ENCODE measurements around the gene TJP3. TPM values are rescaled to one million over a fixed set of nuclear protein-coding genes. Genes with fewer than 3 reads are reported as not detected.

TJP3 gene
- total RNA-seq, 1 donor from 2014 or later, result 2.0 TPM

- Histone ChIP-seq H3K4me2 (ENCODE audit: low read length) (no peak overlapping the region), H3K4me3 (ENCODE audit: insufficient read depth, low read depth, low read length) (no peak overlapping the region), H3K9me3 (ENCODE audit: insufficient read depth, low read depth, low read length) (no peaks in the 10 kb centered on the region), H3K27me3 (ENCODE audit: insufficient read depth, low read length) (no peaks in the 10 kb centered on the region), H3K27ac (ENCODE audit: low read depth, low read length) (no peak overlapping the region), H3K9ac (ENCODE audit: low read length) (peak overlapping the region; percentile 14), H4K20me1 (ENCODE audit: insufficient read depth, low read length) (peaks cover 7% of the 10 kb centered on the region), H2AFZ (ENCODE audit: low read depth, low read length) (no peak overlapping the region), H3K4me1 (ENCODE audit: insufficient read depth, low read length) (peaks cover 9% of the 10 kb centered on the region), H3K79me2 (ENCODE audit: insufficient read depth, low read length) (peaks cover 33% of the 10 kb centered on the region), H3K36me3 (ENCODE audit: insufficient read depth, low read length) (no peaks in the 10 kb centered on the region)
- no peaks in the 10 kb centered on the region for H3K27me3 Mint-ChIP-seq (ENCODE audit: low read depth, unreplicated experiment)
- FAIRE-seq (no peak), DNase-seq (ENCODE audit: low read depth) (no peak)
- peaks cover 2% of the 10 kb centered on the region for H3K9me3 Mint-ChIP-seq (ENCODE audit: unreplicated experiment)
- H3K4me1 Mint-ChIP-seq (ENCODE audit: low read depth, unreplicated experiment), result no peaks in the 10 kb centered on the region
- peak overlapping the region; percentile 95 for H3K4me3 Mint-ChIP-seq (ENCODE audit: unreplicated experiment)
- peaks cover 5% of the 10 kb centered on the region for H3K36me3 Mint-ChIP-seq (ENCODE audit: low read depth, unreplicated experiment)
- TF ChIP-seq EZH2 (IDR thresholded peaks at IDR 0.05; ENCODE audit: insufficient read depth, low read length), result no peak
- no peak for TF ChIP-seq CTCF (IDR thresholded peaks at IDR 0.05; ENCODE audit: insufficient read depth, low read depth, low read length)
- H3K27ac Mint-ChIP-seq (ENCODE audit: unreplicated experiment), result no peak overlapping the region
Observed at GRCh38 chr19:3759482-3760254, 51.5 kb downstream of the TJP3 start.

GRCh38 chr19:3760871-3761361 lies 52.7 kb downstream of the TJP3 start:
- Mint-ChIP-seq H3K36me3 (ENCODE audit: low read depth, unreplicated experiment) (no peaks in the 10 kb centered on the region), H3K9me3 (ENCODE audit: unreplicated experiment) (no peaks in the 10 kb centered on the region), H3K27me3 (ENCODE audit: low read depth, unreplicated experiment) (no peaks in the 10 kb centered on the region), H3K27ac (ENCODE audit: unreplicated experiment) (peak overlapping the region; percentile 86), H3K4me1 (ENCODE audit: low read depth, unreplicated experiment) (no peaks in the 10 kb centered on the region), H3K4me3 (ENCODE audit: unreplicated experiment) (peak overlapping the region; percentile 95)
- no peak for TF ChIP-seq CTCF (IDR thresholded peaks at IDR 0.05; ENCODE audit: insufficient read depth, low read depth, low read length)
- no peak for TF ChIP-seq EZH2 (IDR thresholded peaks at IDR 0.05; ENCODE audit: insufficient read depth, low read length)
- Histone ChIP-seq H4K20me1 (ENCODE audit: insufficient read depth, low read length) (peaks cover 7% of the 10 kb centered on the region), H3K4me3 (ENCODE audit: insufficient read depth, low read depth, low read length) (peak overlapping the region; percentile 85), H3K4me1 (ENCODE audit: insufficient read depth, low read length) (peaks cover 9% of the 10 kb centered on the region), H3K27me3 (ENCODE audit: insufficient read depth, low read length) (no peaks in the 10 kb centered on the region), H3K27ac (ENCODE audit: low read depth, low read length) (peak overlapping the region; percentile 72), H3K9ac (ENCODE audit: low read length) (peak overlapping the region; percentile 94), H3K4me2 (ENCODE audit: low read length) (peak overlapping the region; percentile 98), H3K36me3 (ENCODE audit: insufficient read depth, low read length) (no peaks in the 10 kb centered on the region), H3K9me3 (ENCODE audit: insufficient read depth, low read depth, low read length) (no peaks in the 10 kb centered on the region), H3K79me2 (ENCODE audit: insufficient read depth, low read length) (peaks cover 30% of the 10 kb centered on the region), H2AFZ (ENCODE audit: low read depth, low read length) (peak overlapping the region; percentile 97)
- FAIRE-seq (no peak), DNase-seq (ENCODE audit: low read depth) (no peak)

Measured in astrocyte (in vitro differentiated cells and primary cell).